Body of pancreas (tissue), 4 donors: ENCODE measurements around the gene COX4I1. TPM values are rescaled to one million over a fixed set of nuclear protein-coding genes. Genes with fewer than 3 reads are reported as not detected.

Experiments
- ATAC-seq: fragments of 150-250 bp; one replicate; pipeline ENCODE4 v1.9.1; 2016
- DNase-seq, 4 donors: peaks; one replicate each; pipeline ENCODE4 v3.0.0-alpha.2; 2019
- H3K27ac ChIP-seq, 4 donors: fragments of 200-600 bp; sonication (generic); 1 replicate in 3 of 4; 2 replicates in 1 of 4; pipeline versions ENCODE4 v1.5.1 to v1.6.1; 2016 to 2019; ENCODE audit warnings: mild to moderate bottlenecking in 1 of 4, mixed read lengths in 1 of 4, moderate library complexity in 1 of 4
- H3K27me3 ChIP-seq, 2 donors: fragments of 200-600 bp; sonication (generic); one replicate each; pipeline ENCODE4 v1.6.0; 2016; ENCODE audit warnings: mild to moderate bottlenecking in 1 of 2
- H3K36me3 ChIP-seq, 2 donors: fragments of 200-600 bp; sonication (generic); replicated peaks in 1 of 2; 2 replicates each; pipeline ENCODE4 v1.5.1; 2016; ENCODE audit warnings: low read depth in 2 of 2; ENCODE audit not compliant: insufficient read depth in 1 of 2
- H3K4me1 ChIP-seq: fragments of 200-600 bp; sonication (generic); one replicate; pipeline ENCODE4 v1.6.0; 2016
- H3K4me3 ChIP-seq, 2 donors: fragments of 200-600 bp; sonication (generic); 1 replicate in 1 of 2; 2 replicates in 1 of 2; pipeline ENCODE4 v1.5.1; 2016 to 2019
- H3K9me3 ChIP-seq, 3 donors: fragments of 200-600 bp; sonication (generic); 1 replicate in 2 of 3; 2 replicates in 1 of 3; pipeline ENCODE4 v1.5.1; 2016
- POLR2A ChIP-seq, 3 donors: fragments of 450-650 bp; IDR thresholded peaks; one replicate each; pipeline ENCODE4 v1.6.1; 2016; ENCODE audit warnings: antibody characterized with exemption in 3 of 3, mild to moderate bottlenecking in 2 of 3
- WGBS, 2 donors: methylation state at CpG; one replicate each; pipeline ENCODE4 v1.1.5; 2017; 5-methylcytosine and 5-hydroxymethylcytosine counted together
- intact Hi-C: fragments of 100-400 bp; cut with DNase I; formaldehyde crosslinking; loops from one replicate; pipeline ENCODE4 v1.15.1; 2023
- total RNA-seq, 2 donors: library from RNA; depleted of rRNA; stranded (reverse); fragments of >200 nt; gene quantifications; one replicate each; pipeline ENCODE4 v1.1.0, GENCODE V29; 2016
- TF ChIP-seq, protein P1 (sequence below), 7 experiments: fragments of 450-650 bp in 4 of 7; fragments of 200-600 bp in 3 of 7; sonication (generic) in 3 of 7; IDR thresholded peaks; one replicate each; pipeline ENCODE4 v1.5.1; 2016 to 2019; ENCODE audit warnings: antibody characterized with exemption in 7 of 7

Gene COX4I1
- total RNA-seq, 2 donors from 2014 or later = 259 to 291 TPM

DNA sequence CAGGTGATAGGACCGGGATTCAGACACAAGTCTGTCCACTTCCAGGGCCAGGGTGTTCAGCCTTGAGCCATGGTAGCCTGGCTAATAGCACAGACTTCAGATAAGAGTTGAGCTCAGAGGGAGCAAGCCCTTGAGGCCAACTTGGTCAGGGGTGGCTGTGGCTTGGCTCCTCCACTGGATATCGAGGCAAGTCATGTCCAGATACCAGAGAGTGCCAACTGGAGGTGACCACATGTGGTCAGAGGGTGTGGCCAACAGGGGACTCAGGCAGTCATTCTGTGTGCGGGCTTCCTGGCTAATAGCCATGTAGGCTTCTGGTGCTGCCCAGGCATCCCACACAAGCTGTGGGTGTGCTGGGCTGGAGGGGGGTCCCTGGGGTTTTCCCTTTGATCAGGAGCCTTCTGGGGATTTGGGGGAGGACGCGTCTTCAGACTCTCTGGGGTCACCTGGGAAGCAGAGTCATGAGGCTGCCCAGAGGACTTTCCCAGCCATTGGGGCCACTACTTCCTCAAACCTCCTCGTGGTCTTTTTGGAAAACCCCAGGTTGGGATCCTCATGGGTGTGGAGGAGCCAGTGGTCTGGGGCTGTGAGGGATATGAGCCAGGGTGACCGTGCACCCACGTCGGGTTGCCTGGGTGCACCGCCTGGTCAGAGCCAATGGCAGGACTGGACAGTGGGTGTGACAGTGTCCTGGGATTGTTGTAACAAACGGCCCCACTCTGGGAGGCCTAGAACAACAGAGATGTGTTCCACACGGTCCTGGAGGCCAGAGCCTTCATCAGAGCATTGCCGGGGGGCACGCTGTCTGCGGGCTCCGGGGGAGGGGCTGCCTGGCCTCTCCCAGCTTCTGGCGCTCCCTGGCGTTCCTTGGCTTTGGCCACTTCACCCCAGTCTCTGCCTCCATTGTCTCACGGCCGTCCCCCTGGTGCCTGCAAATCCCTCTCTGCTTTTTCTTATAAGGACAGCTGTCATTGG, 25.0 kb downstream of the COX4I1 start:
- Histone ChIP-seq H3K9me3 (no peaks in the 10 kb centered on the region), H3K4me1 (peaks cover 7% of the 10 kb centered on the region), H3K27me3 (no peaks in the 10 kb centered on the region), H3K36me3 (no peaks in the 10 kb centered on the region), H3K27ac (no peak overlapping the region), H3K4me3 (no peak overlapping the region)
- ATAC-seq = no peak
- intact Hi-C loops = loop anchor here (5.0 to 10.0 kb wide), 2 partner anchors 160 to 193 kb away; no protein-coding TSS in a partner anchor
- DNase-seq = no peak
- TF ChIP-seq, protein P1, sequence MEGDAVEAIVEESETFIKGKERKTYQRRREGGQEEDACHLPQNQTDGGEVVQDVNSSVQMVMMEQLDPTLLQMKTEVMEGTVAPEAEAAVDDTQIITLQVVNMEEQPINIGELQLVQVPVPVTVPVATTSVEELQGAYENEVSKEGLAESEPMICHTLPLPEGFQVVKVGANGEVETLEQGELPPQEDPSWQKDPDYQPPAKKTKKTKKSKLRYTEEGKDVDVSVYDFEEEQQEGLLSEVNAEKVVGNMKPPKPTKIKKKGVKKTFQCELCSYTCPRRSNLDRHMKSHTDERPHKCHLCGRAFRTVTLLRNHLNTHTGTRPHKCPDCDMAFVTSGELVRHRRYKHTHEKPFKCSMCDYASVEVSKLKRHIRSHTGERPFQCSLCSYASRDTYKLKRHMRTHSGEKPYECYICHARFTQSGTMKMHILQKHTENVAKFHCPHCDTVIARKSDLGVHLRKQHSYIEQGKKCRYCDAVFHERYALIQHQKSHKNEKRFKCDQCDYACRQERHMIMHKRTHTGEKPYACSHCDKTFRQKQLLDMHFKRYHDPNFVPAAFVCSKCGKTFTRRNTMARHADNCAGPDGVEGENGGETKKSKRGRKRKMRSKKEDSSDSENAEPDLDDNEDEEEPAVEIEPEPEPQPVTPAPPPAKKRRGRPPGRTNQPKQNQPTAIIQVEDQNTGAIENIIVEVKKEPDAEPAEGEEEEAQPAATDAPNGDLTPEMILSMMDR (IDR thresholded peaks at IDR 0.05) = no peak
- TF ChIP-seq POLR2A (IDR thresholded peaks at IDR 0.05) = no peak
- WGBS, 2 donors = 76 to 80% methylated on average over 10 to 18 of the region's 20 CpGs

DNA sequence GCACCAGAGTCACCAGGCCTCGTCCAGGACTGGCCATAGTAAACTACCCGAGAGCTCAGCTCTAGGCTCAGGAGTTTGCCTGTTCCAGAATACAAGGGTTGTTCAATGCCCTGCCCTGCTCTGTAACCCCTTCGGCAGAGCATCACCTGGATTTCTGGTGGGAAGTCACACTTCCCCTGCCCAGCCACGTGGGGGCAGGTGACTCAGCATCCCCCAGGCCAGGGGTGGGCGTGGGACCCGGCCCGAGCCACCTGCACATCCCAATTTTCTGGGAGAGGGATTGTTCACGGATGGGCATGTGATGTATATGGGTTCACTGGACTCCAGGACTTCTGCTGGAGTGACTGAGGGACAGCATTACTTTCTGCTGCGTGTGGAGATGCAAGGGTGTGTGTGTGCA, 25.8 kb downstream of the COX4I1 start:
- peaks cover 7% of the 10 kb centered on the region for H3K4me1 ChIP-seq
- no peaks in the 10 kb centered on the region for H3K36me3 ChIP-seq
- DNase-seq (no peak), ATAC-seq (no peak)
- no peaks in the 10 kb centered on the region for H3K9me3 ChIP-seq
- 26 to 47% methylated on average over 8 to 9 of the region's 9 CpGs for WGBS, 2 donors
- H3K27ac ChIP-seq = no peak overlapping the region
- intact Hi-C loops = loop anchor here (10.0 kb wide), 1 partner anchor 159 kb away; no protein-coding TSS in a partner anchor
- TF ChIP-seq POLR2A (IDR thresholded peaks at IDR 0.05) = no peak
- TF ChIP-seq, protein P1 (IDR thresholded peaks at IDR 0.05) = no peak
- no peaks in the 10 kb centered on the region for H3K27me3 ChIP-seq
- no peak overlapping the region for H3K4me3 ChIP-seq

DNA sequence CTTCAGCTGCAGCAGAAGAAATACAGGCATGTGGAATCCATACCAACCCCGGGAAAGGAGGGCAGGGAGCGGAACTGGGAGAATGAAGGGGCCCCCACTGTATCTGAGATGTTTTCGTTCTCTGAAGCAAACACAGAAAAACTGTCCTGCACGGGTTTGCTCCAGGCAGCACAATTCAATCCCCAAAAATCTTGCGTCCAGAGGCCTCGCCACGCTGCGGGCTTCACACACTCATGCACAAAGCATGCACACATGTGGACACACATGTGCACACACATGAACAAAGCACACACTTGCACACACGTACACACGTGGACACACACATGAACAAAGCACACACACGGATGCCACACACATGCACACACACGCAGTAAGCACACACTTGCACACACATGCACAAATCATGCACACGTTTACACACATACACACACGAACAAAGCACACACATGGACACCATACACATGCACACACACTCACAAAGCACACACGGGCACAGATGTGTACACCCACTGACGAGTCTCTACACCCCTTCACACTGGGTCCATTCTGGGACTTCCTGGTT, 27.3 kb downstream of the COX4I1 start:
- ATAC-seq (no peak), DNase-seq (no peak)
- no peaks in the 10 kb centered on the region for H3K27me3 ChIP-seq
- no peak overlapping the region for H3K27ac ChIP-seq
- no peak overlapping the region for H3K4me3 ChIP-seq
- no peak for TF ChIP-seq POLR2A (IDR thresholded peaks at IDR 0.05)
- TF ChIP-seq, protein P1 (IDR thresholded peaks at IDR 0.05) = no peak
- H3K4me1 ChIP-seq = no peaks in the 10 kb centered on the region
- H3K36me3 ChIP-seq = no peaks in the 10 kb centered on the region
- WGBS, 2 donors = 60 to 67% methylated on average over 16 of the region's 16 CpGs
- no peaks in the 10 kb centered on the region for H3K9me3 ChIP-seq
- intact Hi-C loops = loop anchor here (10.0 kb wide), 1 partner anchor 158 kb away; no protein-coding TSS in a partner anchor

DNA sequence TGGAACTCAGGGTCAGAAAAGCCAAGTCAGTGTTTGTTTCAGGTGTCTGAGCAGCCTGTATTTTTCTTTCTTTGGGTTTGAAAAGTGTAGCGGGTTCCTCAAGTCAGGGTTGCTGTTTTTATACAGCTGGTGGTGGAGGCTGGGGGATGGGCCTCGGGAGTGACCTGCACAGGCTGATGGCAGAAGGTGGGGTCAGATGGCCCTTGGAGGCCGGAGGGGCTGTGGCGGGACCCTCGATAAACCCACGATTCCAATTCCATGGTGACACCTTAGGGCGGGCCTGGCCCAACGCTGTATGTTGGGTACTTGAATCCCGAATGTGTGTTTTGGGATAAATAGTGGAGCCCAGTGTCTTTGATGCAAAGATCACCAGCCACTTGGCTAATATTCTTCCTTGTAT, 28.7 kb downstream of the COX4I1 start:
- intact Hi-C loops = loop anchor here (10.0 kb wide), 1 partner anchor 157 kb away; no protein-coding TSS in a partner anchor

More for the DNA sequence above, 28.7 kb downstream of the COX4I1 start:
- Histone ChIP-seq H3K27me3 (no peaks in the 10 kb centered on the region), H3K27ac (no peak overlapping the region), H3K4me1 (no peaks in the 10 kb centered on the region), H3K4me3 (no peak overlapping the region), H3K9me3 (no peaks in the 10 kb centered on the region), H3K36me3 (no peaks in the 10 kb centered on the region)
- no peak for TF ChIP-seq POLR2A (IDR thresholded peaks at IDR 0.05)
- TF ChIP-seq, protein P1 (IDR thresholded peaks at IDR 0.05) = no peak
- 61 to 69% methylated on average over 9 of the region's 9 CpGs for WGBS, 2 donors
- no peak for ATAC-seq
- no peak for DNase-seq
